Fibroblast of villous mesenchyme (primary cell): ENCODE measurements around the gene EML1. TPM values are rescaled to one million over a fixed set of nuclear protein-coding genes. Genes with fewer than 3 reads are reported as not detected.

Source experiments
- DNase-seq: peaks from one replicate; pipeline ENCODE4 v3.0.0-alpha.2; 2010; ENCODE audit warnings: low read depth
- H3K4me3 ChIP-seq: 2 replicates; pipeline ENCODE4 v1.5.1; 2011; ENCODE audit warnings: low read depth, mild to moderate bottlenecking, low read length
- total RNA-seq: library from RNA; depleted of rRNA; stranded (reverse); fragments of >200 nt; gene quantifications from 2 replicates; pipeline ENCODE4 v1.2.3, GENCODE V29; 2012
- TF ChIP-seq, protein P1 (sequence below): IDR thresholded peaks from 2 replicates; pipeline ENCODE4 v1.5.1; 2012; ENCODE audit warnings: low read depth, mild to moderate bottlenecking, low read length; ENCODE audit not compliant: insufficient read depth

EML1 gene
- total RNA-seq, 1 donor, result 34.5 TPM

GRCh38 chr14:99879401-99880295, 86.4 kb downstream of the EML1 start:
- peak; percentile 87 for DNase-seq
- H3K4me3 ChIP-seq, result no peak overlapping the region

DNA sequence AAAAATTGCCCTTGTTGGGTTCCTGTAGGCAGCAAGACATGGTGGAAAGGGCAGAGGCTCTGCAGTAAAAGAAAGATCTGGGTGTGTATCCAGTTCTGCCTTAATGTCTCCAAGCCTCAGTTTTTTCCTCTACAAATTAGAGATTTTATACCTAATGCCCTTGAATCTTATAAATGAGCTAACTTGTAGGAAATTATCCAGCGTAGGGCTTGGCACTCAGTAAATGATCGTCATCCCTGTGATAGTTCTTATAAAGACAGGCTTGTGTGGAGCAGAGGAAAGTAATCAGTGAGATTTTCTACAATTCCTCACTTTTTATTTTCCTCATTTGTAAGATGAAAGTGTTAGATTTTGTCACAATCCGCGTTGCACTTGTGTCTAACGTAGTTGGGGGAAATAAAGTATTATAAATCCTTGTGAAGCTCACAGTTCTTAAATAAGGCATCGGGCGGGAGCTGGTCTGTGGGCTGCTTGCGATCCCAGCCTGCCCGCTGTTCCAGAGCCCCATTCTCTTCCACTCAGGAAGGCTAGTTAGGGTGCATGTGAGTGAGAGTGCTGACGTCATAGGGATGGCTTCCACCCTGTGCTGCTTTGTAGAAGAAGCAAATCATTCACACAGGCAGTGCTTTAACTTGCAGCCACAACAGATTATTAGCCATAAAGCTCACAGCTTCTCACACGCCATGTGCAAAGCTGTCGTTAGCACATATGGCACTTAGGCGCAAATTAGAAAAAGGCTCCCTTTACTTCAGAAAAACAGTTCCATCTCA, 87.6 kb downstream of the EML1 start:
- peak; percentile 5 for DNase-seq

More at GRCh38 chr14:99879401-99880295, 86.4 kb downstream of the EML1 start:
- TF ChIP-seq, protein P1, sequence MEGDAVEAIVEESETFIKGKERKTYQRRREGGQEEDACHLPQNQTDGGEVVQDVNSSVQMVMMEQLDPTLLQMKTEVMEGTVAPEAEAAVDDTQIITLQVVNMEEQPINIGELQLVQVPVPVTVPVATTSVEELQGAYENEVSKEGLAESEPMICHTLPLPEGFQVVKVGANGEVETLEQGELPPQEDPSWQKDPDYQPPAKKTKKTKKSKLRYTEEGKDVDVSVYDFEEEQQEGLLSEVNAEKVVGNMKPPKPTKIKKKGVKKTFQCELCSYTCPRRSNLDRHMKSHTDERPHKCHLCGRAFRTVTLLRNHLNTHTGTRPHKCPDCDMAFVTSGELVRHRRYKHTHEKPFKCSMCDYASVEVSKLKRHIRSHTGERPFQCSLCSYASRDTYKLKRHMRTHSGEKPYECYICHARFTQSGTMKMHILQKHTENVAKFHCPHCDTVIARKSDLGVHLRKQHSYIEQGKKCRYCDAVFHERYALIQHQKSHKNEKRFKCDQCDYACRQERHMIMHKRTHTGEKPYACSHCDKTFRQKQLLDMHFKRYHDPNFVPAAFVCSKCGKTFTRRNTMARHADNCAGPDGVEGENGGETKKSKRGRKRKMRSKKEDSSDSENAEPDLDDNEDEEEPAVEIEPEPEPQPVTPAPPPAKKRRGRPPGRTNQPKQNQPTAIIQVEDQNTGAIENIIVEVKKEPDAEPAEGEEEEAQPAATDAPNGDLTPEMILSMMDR, result no peak

GRCh38 chr14:99883866-99884650, 90.8 kb downstream of the EML1 start:
- no peak for DNase-seq
- H3K4me3 ChIP-seq, result no peak overlapping the region

More for the DNA sequence above, 87.6 kb downstream of the EML1 start:
- TF ChIP-seq, protein P1, result no peak
- no peak overlapping the region for H3K4me3 ChIP-seq

GRCh38 chr14:99884834-99885648, 91.8 kb downstream of the EML1 start:
- TF ChIP-seq, protein P1, result peak; percentile 74
- no peak overlapping the region for H3K4me3 ChIP-seq
- DNase-seq, result peak; percentile 76

More at GRCh38 chr14:99883866-99884650, 90.8 kb downstream of the EML1 start:
- TF ChIP-seq, protein P1, result no peak

DNA sequence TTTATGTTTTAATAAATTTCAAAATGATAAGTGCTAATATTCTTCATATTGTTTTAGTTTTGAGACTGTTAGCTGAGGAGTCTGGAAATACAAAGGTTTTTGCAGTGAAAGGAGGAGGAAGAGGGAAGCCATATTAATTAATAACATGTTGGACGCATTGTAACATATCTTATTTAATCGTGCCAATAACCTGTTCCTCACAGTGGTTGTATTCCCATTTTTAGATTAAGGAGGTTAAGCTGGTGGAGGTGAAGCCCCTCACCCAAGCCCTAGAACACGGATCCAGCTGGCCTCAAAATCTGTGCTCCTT, 92.4 kb downstream of the EML1 start:
- no peak for DNase-seq
- H3K4me3 ChIP-seq, result no peak overlapping the region
- TF ChIP-seq, protein P1, result no peak

GRCh38 chr14:99887407-99887806, 94.2 kb downstream of the EML1 start:
- no peak for DNase-seq
- H3K4me3 ChIP-seq, result no peak overlapping the region
- TF ChIP-seq, protein P1, result no peak
